NCI-H2171 (cell line): ENCODE results near the gene LRRC52.

ENCODE experiments used
- DNase-seq: peaks from one replicate; lab custom pipeline; 2025; lab: John Stamatoyannopoulos, UW

The LRRC52 gene, protein sequence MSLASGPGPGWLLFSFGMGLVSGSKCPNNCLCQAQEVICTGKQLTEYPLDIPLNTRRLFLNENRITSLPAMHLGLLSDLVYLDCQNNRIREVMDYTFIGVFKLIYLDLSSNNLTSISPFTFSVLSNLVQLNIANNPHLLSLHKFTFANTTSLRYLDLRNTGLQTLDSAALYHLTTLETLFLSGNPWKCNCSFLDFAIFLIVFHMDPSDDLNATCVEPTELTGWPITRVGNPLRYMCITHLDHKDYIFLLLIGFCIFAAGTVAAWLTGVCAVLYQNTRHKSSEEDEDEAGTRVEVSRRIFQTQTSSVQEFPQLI

DNA sequence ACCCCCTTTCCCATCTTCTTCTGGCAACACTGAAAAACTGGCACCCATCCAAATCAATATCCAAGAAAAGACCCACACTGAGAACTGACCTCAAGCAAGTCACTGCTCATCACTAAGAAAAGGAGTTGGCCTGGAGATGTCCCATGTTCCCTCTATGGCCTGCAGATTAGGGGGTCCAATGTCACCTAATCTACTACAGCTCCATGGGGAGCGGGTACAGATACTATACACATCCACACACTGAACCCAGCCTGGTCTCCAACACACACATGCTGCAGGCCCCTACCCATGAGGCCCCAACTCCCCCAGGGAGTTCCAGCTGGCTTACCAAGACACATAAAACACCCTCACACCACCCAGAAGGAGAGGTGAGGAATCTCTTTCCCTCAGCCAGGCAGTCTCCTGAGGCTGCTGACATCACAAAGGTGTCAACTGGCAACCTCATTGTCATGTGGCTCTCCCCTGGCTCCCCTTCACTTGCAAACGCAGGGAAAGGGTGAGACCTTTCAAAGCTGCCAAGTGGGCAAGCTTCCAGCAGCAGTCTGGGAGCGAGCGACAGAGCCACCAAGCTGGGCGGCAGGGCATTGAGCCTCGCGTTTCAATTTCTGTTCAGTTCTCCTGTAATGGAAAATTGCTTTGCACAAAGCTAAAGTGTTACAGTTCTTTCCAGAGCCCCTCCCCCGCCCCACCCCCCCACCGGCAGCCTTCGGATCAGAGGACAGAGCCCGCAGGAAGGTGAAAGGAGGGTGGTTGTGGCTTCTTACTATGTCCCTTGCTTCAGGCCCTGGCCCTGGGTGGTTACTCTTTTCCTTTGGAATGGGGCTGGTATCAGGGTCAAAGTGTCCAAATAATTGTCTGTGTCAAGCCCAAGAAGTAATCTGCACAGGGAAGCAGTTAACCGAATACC is at the start of gene LRRC52:
Gene LRRC52 (plus strand): TSS at position 469 of the 907 bp plus-strand sequence. CDS start 297 bp downstream, at position 766.
- DNase-seq, result peak; percentile 88

DNA sequence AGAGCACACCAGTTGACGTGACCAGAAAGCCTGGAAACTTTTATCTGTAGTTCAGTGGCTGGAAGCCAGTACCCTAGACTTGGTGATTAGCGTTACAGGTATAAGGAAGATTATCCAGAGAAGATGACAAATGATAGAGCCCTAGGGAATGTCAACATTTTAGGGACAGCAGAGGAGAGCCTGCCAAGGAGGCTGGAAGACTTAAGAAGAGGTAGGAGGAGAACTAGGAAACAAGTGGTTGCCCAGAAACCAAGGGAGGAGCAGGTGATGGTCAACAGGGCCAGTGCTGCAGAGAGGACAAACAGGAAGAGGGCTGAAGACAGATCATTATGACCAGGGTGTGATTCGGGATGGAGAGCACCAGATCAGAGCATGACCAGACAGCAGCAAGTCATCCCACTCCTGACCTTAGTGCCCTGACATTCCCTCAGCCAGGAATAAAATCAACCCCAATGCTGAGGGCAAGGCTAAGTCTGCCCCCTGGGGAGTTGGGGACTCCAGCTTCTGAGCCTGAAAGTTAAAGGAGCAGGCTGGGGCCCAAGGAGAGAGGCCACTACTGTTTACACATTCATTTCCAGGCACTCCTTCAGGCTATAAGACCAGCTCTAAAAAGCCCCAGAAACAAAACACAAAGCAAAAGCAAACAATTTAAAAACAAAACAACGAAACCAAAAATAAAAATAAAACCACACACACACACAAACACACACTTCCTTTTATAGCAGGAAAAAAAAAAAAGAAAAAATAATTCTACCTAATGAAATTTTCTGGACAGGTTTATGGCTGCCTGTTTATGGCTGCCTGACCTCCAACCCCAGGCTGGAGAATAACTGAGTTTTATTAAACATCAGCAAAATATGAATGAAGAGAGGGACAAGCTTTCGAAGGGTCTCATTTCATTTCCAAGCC is 48.6 kb upstream of the LRRC52 start:
- DNase-seq, result no peak

DNA sequence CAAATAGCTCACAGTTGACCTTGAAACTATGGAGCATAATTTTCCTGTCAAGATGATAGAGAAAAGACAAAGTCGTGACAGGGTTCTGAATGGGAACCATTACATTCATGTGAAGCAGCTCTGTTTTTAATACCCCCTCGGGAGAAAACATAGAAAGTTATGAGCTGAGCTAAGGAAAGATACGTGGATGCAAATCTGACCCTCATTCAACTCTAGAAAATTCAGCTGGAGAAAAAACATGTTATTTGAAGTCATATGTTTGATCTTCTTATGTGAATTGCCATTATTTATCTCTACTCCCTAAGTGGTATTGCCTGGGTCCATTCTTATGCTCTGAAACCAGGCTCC is 48.0 kb upstream of the LRRC52 start:
- DNase-seq, result no peak

DNA sequence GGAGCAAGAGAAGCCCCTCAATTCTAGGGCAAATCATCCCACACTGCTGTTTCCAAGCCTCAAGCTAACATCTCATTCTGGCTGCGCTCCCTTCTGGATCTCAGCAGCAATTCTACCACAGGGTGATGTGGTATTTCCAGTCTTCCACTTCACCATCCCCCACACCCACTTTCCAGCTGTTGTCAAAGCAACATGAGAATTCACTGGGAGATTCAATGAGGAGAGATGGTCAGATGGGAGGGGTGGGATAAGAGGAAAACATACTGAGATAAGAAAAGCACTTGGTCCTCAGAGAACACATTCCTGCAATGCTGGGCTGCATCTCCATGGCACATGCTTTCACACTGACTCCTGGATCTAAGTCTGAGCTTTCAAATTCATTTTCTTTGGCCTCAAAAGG is 47.3 kb upstream of the LRRC52 start:
- DNase-seq, result no peak

DNA sequence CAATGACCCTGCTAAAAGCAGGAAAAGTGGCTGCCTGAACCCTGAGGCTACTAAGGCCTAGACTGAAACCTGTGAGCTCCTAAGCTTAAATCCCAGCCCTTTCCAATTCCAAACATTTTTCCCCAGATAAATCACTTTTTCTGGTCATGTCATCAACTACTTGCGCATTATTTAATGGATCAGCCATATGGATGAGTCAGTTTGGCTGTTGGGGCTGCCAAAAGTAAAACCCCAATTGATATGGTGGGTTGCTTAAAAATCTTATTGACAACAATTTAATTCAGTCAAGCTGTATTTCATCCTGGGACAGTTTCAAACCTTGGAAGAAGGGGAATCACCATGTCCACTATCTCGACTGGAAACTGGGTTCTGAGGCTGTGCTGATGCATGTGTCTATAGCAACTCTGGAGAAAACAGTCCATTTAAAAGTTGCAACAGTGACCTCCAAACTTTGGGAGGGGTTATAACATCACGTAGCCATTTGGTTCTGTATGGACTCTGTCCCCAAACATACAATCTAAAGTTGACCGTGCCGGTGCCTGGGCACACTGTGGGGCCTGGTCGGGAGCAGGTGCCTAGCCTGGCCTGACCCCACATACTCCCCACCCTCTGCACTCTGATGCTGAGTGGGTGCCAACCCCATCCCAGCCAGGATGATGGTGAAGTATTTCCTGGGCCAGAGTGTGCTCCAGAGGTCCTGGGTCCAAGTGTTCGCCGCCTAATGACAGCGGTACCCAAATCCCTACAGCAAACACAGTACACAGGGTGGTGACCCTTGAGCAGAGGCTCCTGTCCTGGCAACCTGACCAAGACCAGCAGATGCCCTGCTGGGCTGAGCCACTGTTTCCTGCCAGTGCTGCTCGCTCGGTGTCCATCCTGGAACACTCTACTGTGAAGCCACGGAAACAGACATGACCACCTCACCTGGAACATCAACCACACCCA is 46.5 kb upstream of the LRRC52 start:
- DNase-seq, result no peak

DNA sequence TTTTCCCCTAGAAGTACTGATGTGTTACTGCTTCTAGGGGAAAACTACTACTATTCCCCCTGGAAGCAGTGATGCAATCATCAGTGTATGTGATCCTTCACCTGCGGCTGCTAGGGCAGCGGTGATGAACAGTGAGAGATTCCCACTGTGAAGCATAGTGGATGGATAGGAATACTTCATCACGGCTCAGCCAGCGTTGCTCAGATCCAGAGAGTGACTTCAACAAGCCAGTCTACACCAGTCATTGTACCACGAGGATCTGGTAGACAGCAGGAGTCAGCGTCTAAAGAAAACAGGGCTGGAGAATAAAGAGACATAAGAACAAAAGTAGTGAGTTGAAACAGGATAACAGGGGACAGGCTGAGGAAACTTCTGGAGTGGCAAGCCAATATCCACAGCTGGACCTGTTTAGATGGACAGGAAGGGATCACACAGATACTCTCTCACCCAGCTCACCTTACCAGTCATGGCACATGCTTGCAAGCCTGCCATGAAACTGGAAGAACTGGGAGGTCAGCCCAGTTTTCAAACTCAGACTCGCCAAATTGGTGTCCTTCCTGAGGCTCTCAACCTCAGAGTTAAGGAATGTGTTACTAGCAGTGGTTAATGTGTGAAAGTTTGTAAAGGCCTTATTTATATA is 42.4 kb upstream of the LRRC52 start:
- no peak for DNase-seq

DNA sequence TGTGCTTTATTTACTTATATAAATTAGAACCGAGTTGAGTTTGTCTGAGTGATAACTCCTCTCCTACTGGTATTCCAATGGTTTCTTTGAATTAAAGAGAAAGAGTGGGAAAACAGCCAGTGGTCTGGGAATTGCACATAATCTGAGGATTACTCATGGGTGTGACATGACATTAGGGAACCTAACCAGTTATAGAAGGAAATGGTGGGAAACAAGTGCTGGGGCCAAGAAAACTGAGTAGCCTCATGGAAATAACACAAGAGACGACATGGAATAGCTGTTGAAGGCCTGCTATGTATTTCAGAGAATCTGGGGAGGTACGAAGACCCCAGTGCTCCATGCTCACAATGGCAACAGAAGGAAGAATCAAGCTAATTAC is 41.8 kb upstream of the LRRC52 start:
- DNase-seq, result no peak

DNA sequence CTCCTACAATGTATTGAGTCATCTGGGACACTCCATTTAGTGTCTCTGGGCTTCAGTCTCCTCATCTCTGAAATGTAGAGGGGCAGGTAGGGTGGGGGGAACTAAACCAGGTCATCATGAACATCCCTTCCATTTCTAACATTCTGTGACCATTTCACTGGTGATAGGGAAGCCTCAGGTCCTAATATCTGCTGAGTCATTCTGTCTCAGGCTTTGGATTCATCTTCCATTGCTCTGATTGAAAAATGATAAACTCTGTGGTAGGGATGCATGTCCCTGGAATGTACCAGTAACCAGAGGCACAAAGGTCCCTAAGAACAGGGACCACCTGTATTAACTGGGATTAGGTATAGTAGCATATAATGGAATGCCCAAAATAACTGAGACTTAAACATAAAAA is 36.2 kb upstream of the LRRC52 start:
- DNase-seq, result no peak

DNA sequence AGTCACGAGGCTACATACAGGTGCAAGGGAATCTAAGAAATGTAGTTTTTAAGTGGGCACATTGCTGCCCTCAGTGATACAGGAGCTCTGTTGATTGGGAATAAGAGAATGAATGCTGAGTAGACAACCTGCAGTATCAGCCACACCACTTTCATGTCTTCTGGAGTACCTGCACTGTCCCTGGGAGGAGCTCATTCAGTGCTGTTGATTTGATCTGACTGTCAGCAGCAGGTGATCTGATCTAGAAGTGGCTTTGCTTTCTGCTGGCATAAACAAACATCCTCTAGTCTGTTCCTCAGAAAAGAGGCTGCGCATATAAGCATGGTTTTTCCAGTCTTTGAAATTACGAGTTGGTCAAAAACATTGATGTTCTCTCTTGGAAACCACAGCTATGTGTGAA is 35.5 kb upstream of the LRRC52 start:
- no peak for DNase-seq

DNA sequence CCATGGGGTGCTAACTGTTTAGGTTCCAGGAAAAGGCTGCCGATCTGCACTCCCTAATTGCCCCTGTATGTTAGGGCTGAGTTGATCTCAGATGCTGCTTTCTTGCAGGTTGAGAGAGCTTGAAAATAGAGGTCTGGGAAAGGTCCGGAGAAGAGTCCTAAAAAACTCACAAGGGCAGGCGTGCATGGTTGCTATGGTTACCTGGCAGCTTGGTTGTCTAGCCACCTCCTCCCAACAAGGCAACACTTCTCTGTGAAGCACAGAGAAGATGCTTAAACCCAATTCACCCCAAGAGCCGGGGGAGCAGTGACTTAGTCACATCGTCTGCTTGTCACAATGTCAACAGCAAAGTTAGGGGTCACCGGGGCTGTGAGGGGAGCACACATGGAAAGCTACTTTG is 31.0 kb upstream of the LRRC52 start:
- no peak for DNase-seq

DNA sequence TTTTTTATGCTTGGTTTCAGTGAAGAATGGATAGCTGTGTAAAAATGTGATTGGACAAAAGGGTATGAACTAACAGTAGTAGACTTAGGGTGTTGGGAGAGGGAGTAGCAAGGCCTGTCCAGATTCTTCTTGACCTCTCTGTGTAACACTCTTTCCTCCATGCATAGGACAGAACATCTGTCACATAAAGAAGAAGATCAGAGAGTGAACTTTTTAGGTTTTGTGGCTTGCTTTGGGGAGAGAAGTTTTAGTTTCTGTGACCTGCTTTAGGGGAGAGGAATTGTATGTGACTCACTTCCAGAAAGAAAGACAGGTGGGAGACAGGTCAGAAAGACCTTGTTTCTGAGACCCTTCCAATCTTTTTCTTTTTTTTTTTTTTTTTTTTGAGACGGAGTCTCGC is 27.3 kb upstream of the LRRC52 start:
- no peak for DNase-seq

DNA sequence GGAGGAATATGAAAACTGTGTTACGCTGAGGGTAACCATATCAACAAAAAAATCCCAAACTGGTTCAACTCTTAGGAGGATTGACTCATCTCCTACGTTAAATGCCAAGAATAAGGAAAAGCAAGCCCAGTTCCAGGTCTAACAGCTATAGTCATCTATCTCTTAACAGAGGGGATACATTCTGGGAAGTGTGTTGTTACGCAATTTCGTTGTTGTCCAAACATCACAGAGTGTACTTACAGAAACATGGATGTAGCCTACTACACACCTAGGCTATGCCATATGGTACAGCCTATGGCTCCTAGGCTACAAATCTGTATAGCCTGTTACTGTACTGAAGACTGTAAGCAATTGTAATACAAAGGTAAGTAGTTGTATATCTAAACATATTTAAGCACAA is 23.2 kb upstream of the LRRC52 start:
- no peak for DNase-seq

DNA sequence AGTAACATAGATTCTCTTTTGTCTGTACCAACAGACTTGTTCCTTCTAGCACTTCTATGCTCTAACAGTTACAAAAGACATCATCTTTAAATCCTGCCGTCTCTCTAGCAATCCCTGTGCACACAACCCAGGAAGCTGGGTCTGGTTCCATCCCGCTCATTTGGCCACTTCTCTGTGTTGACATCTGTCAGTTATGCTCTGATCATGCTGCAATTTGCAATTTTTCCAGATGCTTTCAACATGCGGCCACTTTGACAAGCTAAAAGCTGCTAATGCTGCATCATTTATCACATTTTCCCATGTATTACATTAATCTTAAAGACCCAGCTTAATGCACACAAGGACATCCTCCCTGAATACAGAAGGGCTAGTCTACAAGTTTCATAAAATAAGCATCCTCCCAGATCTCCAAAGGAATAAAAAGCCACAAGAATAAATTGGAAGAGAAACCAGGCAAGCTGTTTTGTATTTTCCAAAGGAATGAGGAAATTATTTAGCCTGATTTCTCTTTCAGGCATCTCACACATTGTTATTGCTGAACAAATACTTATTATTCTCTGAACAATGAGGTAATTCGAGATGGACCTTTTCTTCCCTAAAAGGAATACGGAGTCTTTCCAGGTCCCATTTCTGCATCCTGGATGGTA is 19.0 kb upstream of the LRRC52 start:
- no peak for DNase-seq

DNA sequence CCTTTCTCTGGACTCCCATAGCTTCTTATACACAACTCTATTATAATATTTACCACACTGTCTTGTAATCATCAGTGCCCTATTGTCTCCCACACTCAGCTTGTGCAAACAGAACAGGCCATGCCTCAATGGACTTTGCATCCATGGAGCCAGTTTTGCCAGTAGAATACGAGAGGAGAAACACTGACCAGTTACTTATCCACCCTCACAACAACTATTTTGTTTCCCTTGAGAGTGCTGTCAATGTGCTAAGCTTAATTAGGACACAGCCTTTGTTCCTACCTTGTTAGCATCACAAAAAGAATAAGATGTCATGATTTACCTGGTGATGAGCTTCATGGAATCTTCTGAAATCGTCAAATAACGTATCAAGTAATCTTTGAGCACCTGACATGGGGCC is 18.1 kb upstream of the LRRC52 start:
- no peak for DNase-seq

DNA sequence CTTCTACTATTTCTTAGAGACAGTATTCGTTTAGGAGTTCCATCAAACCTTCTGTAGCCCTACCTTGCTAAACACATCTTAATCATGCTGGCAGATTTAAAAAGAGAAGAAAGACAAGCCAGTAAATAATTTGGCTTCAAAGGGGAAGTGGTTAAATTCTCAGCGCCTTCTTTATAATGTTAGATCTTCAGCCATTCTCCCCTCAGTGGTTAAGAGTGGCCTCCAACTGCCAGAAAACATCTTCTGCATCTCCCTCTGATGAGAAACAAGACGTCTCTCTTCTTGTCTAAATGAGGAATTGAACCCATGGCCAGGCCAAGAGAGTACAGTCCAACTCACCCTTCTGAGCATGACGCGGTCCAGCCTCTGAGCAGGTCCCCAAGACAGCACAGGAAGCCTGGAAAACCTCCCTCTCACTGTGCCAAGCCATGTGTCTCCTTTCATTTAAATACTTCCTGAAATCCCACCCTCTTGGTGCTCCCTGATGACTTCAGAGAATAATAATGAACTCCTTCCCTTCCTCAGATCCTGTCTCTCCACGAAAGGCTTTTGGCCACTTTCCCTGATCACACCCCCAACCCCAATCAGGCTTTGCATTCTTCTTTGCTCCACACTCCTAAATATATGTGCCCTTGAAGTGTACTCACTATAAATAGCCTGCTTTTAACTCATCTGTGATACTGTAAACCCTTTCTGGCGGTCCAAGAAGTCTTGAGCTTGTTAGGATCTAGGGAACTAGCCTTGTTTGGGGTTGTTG is 16.4 kb upstream of the LRRC52 start:
- no peak for DNase-seq

DNA sequence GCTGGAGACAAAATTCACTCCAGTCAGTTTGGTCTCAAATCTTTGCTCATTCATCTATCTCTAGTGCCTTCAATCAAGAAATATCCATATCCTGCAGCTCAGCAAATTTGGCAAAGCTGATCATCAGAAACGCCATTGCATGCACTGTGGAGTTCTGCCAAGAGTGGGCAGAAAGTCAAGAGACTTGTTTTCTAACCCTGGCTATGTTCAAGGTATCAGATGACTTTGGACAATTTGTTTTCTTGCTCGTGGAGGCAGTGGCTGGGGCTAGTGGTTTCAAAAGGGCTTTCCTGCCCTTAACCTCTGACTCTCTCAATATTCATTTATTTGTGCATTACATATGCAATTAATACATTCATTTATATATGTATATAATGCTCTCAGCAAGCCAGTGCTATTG is 12.8 kb upstream of the LRRC52 start:
- no peak for DNase-seq

DNA sequence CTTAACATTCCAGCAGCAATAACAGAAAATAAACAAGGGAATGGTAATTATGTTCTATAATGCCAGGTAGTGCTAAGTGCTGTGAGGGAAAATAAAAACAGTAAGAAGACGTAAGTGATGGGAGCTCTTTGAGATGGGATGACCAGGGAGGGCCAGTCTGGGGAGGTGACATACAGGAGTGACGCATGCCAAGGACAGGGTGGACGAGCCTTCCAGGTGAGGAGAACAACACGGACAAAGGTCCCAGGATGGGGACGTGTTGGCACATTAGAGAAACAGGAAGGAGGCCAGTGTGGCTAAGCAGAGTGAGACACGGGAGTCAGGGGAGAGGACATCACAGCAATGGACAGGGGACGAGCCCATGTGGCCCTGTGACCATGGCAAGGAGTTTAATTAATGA is 11.7 kb upstream of the LRRC52 start:
- no peak for DNase-seq

DNA sequence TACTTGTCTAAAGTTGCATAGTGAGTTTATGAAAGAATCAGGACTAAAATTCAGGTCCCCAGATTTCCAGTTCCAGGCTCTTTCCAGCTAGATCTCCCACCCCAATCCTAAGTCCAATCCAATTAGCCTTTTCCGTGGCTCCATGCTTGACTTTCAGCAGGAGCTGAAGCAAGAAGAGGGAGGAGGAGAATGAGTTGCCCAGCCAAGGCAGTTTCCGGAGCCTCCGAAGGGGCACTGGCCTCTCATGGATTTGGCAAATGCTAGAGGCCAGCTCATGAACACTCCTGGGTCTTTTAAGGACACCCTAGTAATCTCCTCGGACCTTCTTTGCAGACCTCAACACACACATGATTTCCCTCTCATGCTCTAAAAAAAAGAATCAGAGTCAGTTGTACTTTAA is 10.5 kb upstream of the LRRC52 start:
- no peak for DNase-seq

DNA sequence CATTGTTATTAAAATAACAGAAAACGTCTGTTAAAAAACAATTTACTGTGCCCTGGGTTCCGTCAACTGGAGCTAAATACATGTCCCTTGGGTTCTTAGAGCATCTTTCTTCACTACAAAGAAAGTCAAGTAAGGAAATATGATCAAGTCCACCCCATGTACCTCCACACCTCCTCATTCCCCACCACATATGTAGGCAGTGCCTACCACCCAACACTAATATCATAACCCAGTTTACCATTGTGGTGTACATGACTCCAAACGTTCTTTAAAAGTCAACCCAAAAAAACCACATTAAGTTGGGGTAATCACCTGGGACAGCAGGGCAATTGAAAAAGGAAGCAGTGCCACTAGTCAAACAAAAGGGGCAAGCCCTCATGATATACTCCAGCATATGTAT is 7.8 kb upstream of the LRRC52 start:
- no peak for DNase-seq
